ENCODE measurements around the gene FOXL1.

DNA sequence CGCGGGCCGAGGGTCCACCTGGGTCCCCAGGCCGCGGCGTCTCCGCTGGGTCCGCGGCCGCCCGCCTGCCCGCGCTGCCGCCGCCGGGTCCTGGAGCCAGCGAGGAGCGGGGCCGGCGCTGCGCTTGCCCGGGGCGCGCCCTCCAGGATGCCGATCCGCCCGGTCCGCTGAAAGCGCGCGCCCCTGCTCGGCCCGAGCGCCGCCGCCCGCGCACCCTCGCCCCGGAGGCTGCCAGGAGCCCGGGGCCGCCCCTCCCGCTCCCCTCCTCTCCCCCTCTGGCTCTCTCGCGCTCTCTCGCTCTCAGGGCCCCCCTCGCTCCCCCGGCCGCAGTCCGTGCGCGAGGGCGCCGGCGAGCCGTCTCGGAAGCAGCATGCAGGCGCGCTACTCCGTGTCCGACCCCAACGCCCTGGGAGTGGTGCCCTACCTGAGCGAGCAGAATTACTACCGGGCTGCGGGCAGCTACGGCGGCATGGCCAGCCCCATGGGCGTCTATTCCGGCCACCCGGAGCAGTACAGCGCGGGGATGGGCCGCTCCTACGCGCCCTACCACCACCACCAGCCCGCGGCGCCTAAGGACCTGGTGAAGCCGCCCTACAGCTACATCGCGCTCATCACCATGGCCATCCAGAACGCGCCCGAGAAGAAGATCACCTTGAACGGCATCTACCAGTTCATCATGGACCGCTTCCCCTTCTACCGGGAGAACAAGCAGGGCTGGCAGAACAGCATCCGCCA is 11.2 kb upstream of the FOXL1 start:
- TF ChIP-seq, protein P1, sequence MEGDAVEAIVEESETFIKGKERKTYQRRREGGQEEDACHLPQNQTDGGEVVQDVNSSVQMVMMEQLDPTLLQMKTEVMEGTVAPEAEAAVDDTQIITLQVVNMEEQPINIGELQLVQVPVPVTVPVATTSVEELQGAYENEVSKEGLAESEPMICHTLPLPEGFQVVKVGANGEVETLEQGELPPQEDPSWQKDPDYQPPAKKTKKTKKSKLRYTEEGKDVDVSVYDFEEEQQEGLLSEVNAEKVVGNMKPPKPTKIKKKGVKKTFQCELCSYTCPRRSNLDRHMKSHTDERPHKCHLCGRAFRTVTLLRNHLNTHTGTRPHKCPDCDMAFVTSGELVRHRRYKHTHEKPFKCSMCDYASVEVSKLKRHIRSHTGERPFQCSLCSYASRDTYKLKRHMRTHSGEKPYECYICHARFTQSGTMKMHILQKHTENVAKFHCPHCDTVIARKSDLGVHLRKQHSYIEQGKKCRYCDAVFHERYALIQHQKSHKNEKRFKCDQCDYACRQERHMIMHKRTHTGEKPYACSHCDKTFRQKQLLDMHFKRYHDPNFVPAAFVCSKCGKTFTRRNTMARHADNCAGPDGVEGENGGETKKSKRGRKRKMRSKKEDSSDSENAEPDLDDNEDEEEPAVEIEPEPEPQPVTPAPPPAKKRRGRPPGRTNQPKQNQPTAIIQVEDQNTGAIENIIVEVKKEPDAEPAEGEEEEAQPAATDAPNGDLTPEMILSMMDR (IDR thresholded peaks at IDR 0.05; ENCODE audit: low read depth, low read length, poor library complexity, severe bottlenecking) = no peak
- no peak for TF ChIP-seq EZH2phosphoT487 (IDR thresholded peaks at IDR 0.05; ENCODE audit: borderline replicate concordance, low read length)
